Activated naive CD4-positive, alpha-beta T cell treated with anti-CD3 and anti-CD28 coated beads for 36 hours (primary cell): Measurements from ENCODE around the gene NUDT15. TPM values are rescaled to one million over a fixed set of nuclear protein-coding genes. Genes with fewer than 3 reads are reported as not detected.

Source experiments
- CTCF ChIA-PET: fragments of 350-600 bp; sonication (Branson Sonifier 250); formaldehyde crosslinking; loops from one replicate; lab custom pipeline; 2021; ENCODE audit warnings: antibody characterized with exemption; lab: Charles Lee
- DNase-seq: peaks from one replicate; pipeline ENCODE4 v3.0.0-alpha.2; 2020
- H3K27ac Mint-ChIP-seq: one replicate; pipeline ENCODE4 v1.8.0; 2021; ENCODE audit warnings: mild to moderate bottlenecking, mixed read lengths
- H3K27me3 Mint-ChIP-seq: one replicate; pipeline ENCODE4 v1.8.0; 2021; ENCODE audit warnings: low read depth, mixed read lengths
- H3K36me3 Mint-ChIP-seq: one replicate; pipeline ENCODE4 v1.8.0; 2021; ENCODE audit warnings: low read depth, mixed read lengths
- H3K4me1 Mint-ChIP-seq: one replicate; pipeline ENCODE4 v1.8.0; 2021; ENCODE audit warnings: low read depth, mixed read lengths
- H3K4me3 Mint-ChIP-seq: one replicate; pipeline ENCODE4 v1.8.0; 2021; ENCODE audit warnings: mild to moderate bottlenecking, moderate library complexity, mixed read lengths
- H3K9me3 Mint-ChIP-seq: one replicate; pipeline ENCODE4 v1.8.0; 2021; ENCODE audit warnings: mixed read lengths
- intact Hi-C: fragments of 100-400 bp; cut with micrococcal nuclease; formaldehyde crosslinking; loops from one replicate; pipeline ENCODE4 v1.15.1; 2023
- total RNA-seq, 2 experiments: library from RNA; stranded (reverse); gene quantifications; one replicate each; pipeline ENCODE4 v1.2.3, GENCODE V29; 2021

NUDT15 gene
- total RNA-seq, 2 experiments from 2014 or later: 28.3 to 29.2 TPM

GRCh38 chr13:48072787-48073186 lies 35.3 kb downstream of the NUDT15 start:
- no peaks in the 10 kb centered on the region for H3K4me1 Mint-ChIP-seq
- H3K4me3 Mint-ChIP-seq: no peak overlapping the region
- no peak for DNase-seq
- H3K36me3 Mint-ChIP-seq: peaks cover 80% of the 10 kb centered on the region
- CTCF ChIA-PET: interaction anchor here (1.4 kb wide), 1 partner anchor 22 kb away, joined by 3 read pairs; the partner anchor contains the start of gene MED4
- no peaks in the 10 kb centered on the region for H3K27me3 Mint-ChIP-seq
- intact Hi-C loops: no loop called here
- peaks cover 20% of the 10 kb centered on the region for H3K9me3 Mint-ChIP-seq
- peak overlapping the region; percentile 74 for H3K27ac Mint-ChIP-seq

GRCh38 chr13:48074006-48074405 lies 36.5 kb downstream of the NUDT15 start:
- CTCF ChIA-PET: no interaction called here
- DNase-seq: no peak
- no peaks in the 10 kb centered on the region for H3K27me3 Mint-ChIP-seq
- H3K4me1 Mint-ChIP-seq: peaks cover 4% of the 10 kb centered on the region
- no peak overlapping the region for H3K27ac Mint-ChIP-seq
- peaks cover 77% of the 10 kb centered on the region for H3K36me3 Mint-ChIP-seq
- peaks cover 16% of the 10 kb centered on the region for H3K9me3 Mint-ChIP-seq
- no peak overlapping the region for H3K4me3 Mint-ChIP-seq
- intact Hi-C loops: no loop called here

- Mint-ChIP-seq H3K27ac (no peak overlapping the region), H3K4me1 (peaks cover 4% of the 10 kb centered on the region), H3K36me3 (peaks cover 58% of the 10 kb centered on the region), H3K27me3 (no peaks in the 10 kb centered on the region), H3K9me3 (no peaks in the 10 kb centered on the region), H3K4me3 (no peak overlapping the region)
- CTCF ChIA-PET: interaction anchor here (0.6 to 2.0 kb wide), 10 partner anchors 10 to 503 kb away, joined by 3 to 11 read pairs (median 4); partner anchors contain the start of genes MED4 and NUDT15
- peak; percentile 44 for DNase-seq
- intact Hi-C loops: loop anchor here (1.0 kb wide), 1 partner anchor 17 kb away; the partner anchor contains the start of gene MED4
Measured at GRCh38 chr13:48078251-48078656, 40.7 kb downstream of the NUDT15 start.

- CTCF ChIA-PET: no interaction called here
- DNase-seq: no peak
- intact Hi-C loops: no loop called here
- peaks cover 4% of the 10 kb centered on the region for H3K4me1 Mint-ChIP-seq
- no peaks in the 10 kb centered on the region for H3K9me3 Mint-ChIP-seq
- H3K27me3 Mint-ChIP-seq: no peaks in the 10 kb centered on the region
- H3K36me3 Mint-ChIP-seq: peaks cover 49% of the 10 kb centered on the region
- no peak overlapping the region for H3K27ac Mint-ChIP-seq
- H3K4me3 Mint-ChIP-seq: no peak overlapping the region
Measured at GRCh38 chr13:48081739-48082138, 44.2 kb downstream of the NUDT15 start.

GRCh38 chr13:48086272-48086671 lies 48.7 kb downstream of the NUDT15 start:
- H3K9me3 Mint-ChIP-seq: no peaks in the 10 kb centered on the region
- H3K4me1 Mint-ChIP-seq: peaks cover 15% of the 10 kb centered on the region
- no peaks in the 10 kb centered on the region for H3K27me3 Mint-ChIP-seq
- intact Hi-C loops: no loop called here
- H3K27ac Mint-ChIP-seq: no peak overlapping the region
- CTCF ChIA-PET: no interaction called here
- H3K4me3 Mint-ChIP-seq: no peak overlapping the region
- peaks cover 32% of the 10 kb centered on the region for H3K36me3 Mint-ChIP-seq
- no peak for DNase-seq

- no peak overlapping the region for H3K27ac Mint-ChIP-seq
- H3K4me1 Mint-ChIP-seq: peaks cover 45% of the 10 kb centered on the region
- peak overlapping the region; percentile 91 for H3K4me3 Mint-ChIP-seq
- no peaks in the 10 kb centered on the region for H3K9me3 Mint-ChIP-seq
- no peaks in the 10 kb centered on the region for H3K27me3 Mint-ChIP-seq
- CTCF ChIA-PET: interaction anchor here (2.9 kb wide), 1 partner anchor 56 kb away, joined by 23 read pairs; the partner anchor contains the start of gene NUDT15
- intact Hi-C loops: loop anchor here (10.0 kb wide), 1 partner anchor 299 kb away; no protein-coding TSS in a partner anchor
- no peak for DNase-seq
- H3K36me3 Mint-ChIP-seq: peaks cover 8% of the 10 kb centered on the region
Measured at GRCh38 chr13:48093588-48093987, 56.1 kb downstream of the NUDT15 start.

GRCh38 chr13:48094404-48094780 lies 56.9 kb downstream of the NUDT15 start:
- peaks cover 37% of the 10 kb centered on the region for H3K4me1 Mint-ChIP-seq
- H3K9me3 Mint-ChIP-seq: no peaks in the 10 kb centered on the region
- DNase-seq: peak; percentile 12
- H3K27me3 Mint-ChIP-seq: no peaks in the 10 kb centered on the region
- peaks cover 5% of the 10 kb centered on the region for H3K36me3 Mint-ChIP-seq
- intact Hi-C loops: loop anchor here (10.0 kb wide), 1 partner anchor 300 kb away; no protein-coding TSS in a partner anchor
- peak overlapping the region; percentile 80 for H3K27ac Mint-ChIP-seq
- CTCF ChIA-PET: interaction anchor here (0.6 to 2.9 kb wide), 18 partner anchors 9 to 561 kb away, joined by 3 to 23 read pairs (median 4); partner anchors contain the start of gene NUDT15
- peak overlapping the region; percentile 91 for H3K4me3 Mint-ChIP-seq

GRCh38 chr13:48094781-48095502 lies 57.4 kb downstream of the NUDT15 start, which contains the start of gene MED4:
Gene MED4 (minus strand): TSS chr13:48095104. CDS start chr13:48095078, 26 bp downstream.
- Mint-ChIP-seq H3K4me1 (peaks cover 33% of the 10 kb centered on the region), H3K27me3 (no peaks in the 10 kb centered on the region), H3K36me3 (peaks cover 5% of the 10 kb centered on the region), H3K27ac (peak within 1 kb of the TSS; percentile 80), H3K4me3 (peak within 1 kb of the TSS; percentile 91), H3K9me3 (no peaks in the 10 kb centered on the region)
- CTCF ChIA-PET: interaction anchor here (0.6 to 2.9 kb wide), 24 partner anchors 8 to 561 kb away, joined by 3 to 23 read pairs (median 4); partner anchors contain the start of gene NUDT15
- intact Hi-C loops: loop anchor here (1.0 to 10.0 kb wide), 5 partner anchors 17 to 300 kb away; partner anchors contain the start of genes NUDT15, RB1 and SUCLA2
- DNase-seq: peak; percentile 97

- intact Hi-C loops: loop anchor here (10.0 kb wide), 1 partner anchor 302 kb away; no protein-coding TSS in a partner anchor
- no peaks in the 10 kb centered on the region for H3K27me3 Mint-ChIP-seq
- H3K36me3 Mint-ChIP-seq: peaks cover 3% of the 10 kb centered on the region
- no peak overlapping the region for H3K27ac Mint-ChIP-seq
- peaks cover 25% of the 10 kb centered on the region for H3K4me1 Mint-ChIP-seq
- no peak for DNase-seq
- CTCF ChIA-PET: no interaction called here
- no peak overlapping the region for H3K4me3 Mint-ChIP-seq
- no peaks in the 10 kb centered on the region for H3K9me3 Mint-ChIP-seq
Measured at GRCh38 chr13:48096670-48097069, 59.1 kb downstream of the NUDT15 start.

Other genes starting within 250 kb of the NUDT15 start
- gene SUCLA2, start 36.5 kb upstream of the NUDT15 start, total RNA-seq: 10 to 100 TPM; 44.0 to 44.4 TPM
- 10 to 100 TPM; 45.8 to 50.1 TPM for gene MED4, start 57.4 kb downstream of the NUDT15 start, total RNA-seq
- 100 to 1,000 TPM; 110 to 112 TPM for gene ITM2B, start 195.5 kb downstream of the NUDT15 start, total RNA-seq